Liver (tissue), 9 donors: Measurements from ENCODE around the gene CSDE1. TPM values are rescaled to one million over a fixed set of nuclear protein-coding genes. Genes with fewer than 3 reads are reported as not detected.

Experiments
- DNase-seq: peaks from one replicate; pipeline ENCODE4 v3.0.0-alpha.2; 2017; ENCODE audit warnings: low spot score
- H3K27ac ChIP-seq, 2 donors: one replicate each; pipeline ENCODE4 v1.7.0; 2013; ENCODE audit warnings: inconsistent platforms in 2 of 2, low read length in 2 of 2, control low read depth in 1 of 2, low read depth in 1 of 2, mild to moderate bottlenecking in 1 of 2
- H3K27me3 ChIP-seq, 4 donors: one replicate each; pipeline versions ENCODE4 v1.6.1 to v1.7.0; 2013; ENCODE audit warnings: low read length in 3 of 4, inconsistent platforms in 1 of 4, mild to moderate bottlenecking in 1 of 4, moderate library complexity in 1 of 4; ENCODE audit not compliant: control insufficient read depth in 4 of 4, insufficient read depth in 4 of 4
- H3K36me3 ChIP-seq, 4 donors: one replicate each; pipeline versions ENCODE4 v1.6.1 to v1.7.0; 2013; ENCODE audit warnings: low read length in 3 of 4, mild to moderate bottlenecking in 3 of 4, low read depth in 1 of 4, moderate library complexity in 1 of 4; ENCODE audit not compliant: control insufficient read depth in 4 of 4, insufficient read depth in 3 of 4
- H3K4me1 ChIP-seq, 4 donors: one replicate each; pipeline versions ENCODE4 v1.6.1 to v1.7.0; 2013; ENCODE audit warnings: low read length in 3 of 4, mild to moderate bottlenecking in 3 of 4, moderate library complexity in 1 of 4; ENCODE audit not compliant: control insufficient read depth in 4 of 4, insufficient read depth in 4 of 4
- H3K4me3 ChIP-seq, 3 donors: one replicate each; pipeline versions ENCODE4 v1.6.1 to v1.7.0; 2013; ENCODE audit warnings: low read length in 3 of 3, control low read depth in 1 of 3, low read depth in 1 of 3, mild to moderate bottlenecking in 1 of 3
- H3K9ac ChIP-seq, 2 donors: one replicate each; pipeline ENCODE4 v1.7.0; 2013; ENCODE audit warnings: low read length in 2 of 2, mild to moderate bottlenecking in 2 of 2, moderate library complexity in 2 of 2, control low read depth in 1 of 2, low read depth in 1 of 2
- H3K9me3 ChIP-seq, 4 donors: one replicate each; pipeline versions ENCODE4 v1.6.1 to v1.7.0; 2013; ENCODE audit warnings: low read length in 3 of 4; ENCODE audit not compliant: control insufficient read depth in 4 of 4
- EGR1 ChIP-seq, 2 donors: IDR thresholded peaks; 2 replicates each; pipeline ENCODE4 v1.6.1; 2016 to 2018; ENCODE audit warnings: antibody characterized with exemption in 2 of 2, low read depth in 2 of 2
- FOXA1 ChIP-seq: IDR thresholded peaks from 2 replicates; pipeline ENCODE4 v1.6.1; 2016; ENCODE audit warnings: antibody characterized with exemption
- FOXA2 ChIP-seq: IDR thresholded peaks from 2 replicates; pipeline ENCODE4 v1.6.1; 2016; ENCODE audit warnings: antibody characterized with exemption
- GABPA ChIP-seq, 2 donors: IDR thresholded peaks in 1 of 2; conservative IDR thresholded peaks in 1 of 2; 2 replicates each; pipeline ENCODE4 v1.6.1; 2016; ENCODE audit warnings: antibody characterized with exemption in 2 of 2, mild to moderate bottlenecking in 1 of 2, moderate library complexity in 1 of 2
- HNF4A ChIP-seq, 2 donors: conservative IDR thresholded peaks; 2 replicates each; pipeline ENCODE4 v1.6.1; 2016; ENCODE audit warnings: antibody characterized with exemption in 2 of 2, mild to moderate bottlenecking in 2 of 2
- HNF4G ChIP-seq: IDR thresholded peaks from 2 replicates; pipeline ENCODE4 v1.6.1; 2016; ENCODE audit warnings: antibody characterized with exemption
- JUND ChIP-seq, 2 donors: IDR thresholded peaks; 2 replicates each; pipeline ENCODE4 v1.6.1; 2016; ENCODE audit warnings: antibody characterized with exemption in 2 of 2
- NR2F2 ChIP-seq: IDR thresholded peaks from 2 replicates; pipeline ENCODE4 v1.6.1; 2016; ENCODE audit warnings: antibody characterized with exemption
- RAD21 ChIP-seq, 2 donors: IDR thresholded peaks; 2 replicates each; pipeline ENCODE4 v1.6.1; 2016; ENCODE audit warnings: antibody characterized with exemption in 2 of 2, mild to moderate bottlenecking in 2 of 2
- RXRA ChIP-seq, 2 donors: IDR thresholded peaks; 2 replicates each; pipeline ENCODE4 v1.6.1; 2017 to 2018; ENCODE audit warnings: antibody characterized with exemption in 2 of 2, mild to moderate bottlenecking in 1 of 2
- SP1 ChIP-seq: IDR thresholded peaks from 2 replicates; pipeline ENCODE4 v1.6.1; 2018; ENCODE audit warnings: antibody characterized with exemption, mild to moderate bottlenecking
- TAF1 ChIP-seq: conservative IDR thresholded peaks from 2 replicates; pipeline ENCODE4 v1.6.1; 2016; ENCODE audit warnings: antibody characterized with exemption, mild to moderate bottlenecking
- YY1 ChIP-seq: IDR thresholded peaks from 2 replicates; pipeline ENCODE4 v1.6.1; 2016; ENCODE audit warnings: antibody characterized with exemption, mild to moderate bottlenecking
- WGBS: extraction: QIAGEN DNeasy Blood & Tissue Kit; methylation state at CpG from one replicate; pipeline ENCODE4 v1.1.7; 2013; 5-methylcytosine and 5-hydroxymethylcytosine counted together
- polyA plus RNA-seq, 2 donors: library from polyadenylated mRNA; stranded (reverse) in 1 of 2; unstranded in 1 of 2; fragments of 200-250 nt in 1 of 2; fragments of >200 nt in 1 of 2; fragmentation: Nextera tagmentation in 1 of 2; extraction: Ambion mirVana in 1 of 2; gene quantifications; one replicate each; pipeline versions ENCODE4 v1.2.1 to v1.2.3, GENCODE V29; 2013 to 2015
- total RNA-seq, 2 donors: library from RNA; depleted of rRNA; stranded (reverse); fragments of >200 nt; gene quantifications; one replicate each; pipeline ENCODE4 v1.2.3, GENCODE V29; 2014
- TF ChIP-seq, protein P1 (sequence below): IDR thresholded peaks from 2 replicates; pipeline ENCODE4 v1.6.1; 2016; ENCODE audit warnings: antibody characterized with exemption
- TF ChIP-seq, protein P2 (sequence below): fragments of 150-350 bp; IDR thresholded peaks from 2 replicates; pipeline ENCODE4 v1.5.1; 2017; ENCODE audit warnings: improper control_type of control experiment, low read depth, low read length; ENCODE audit not compliant: missing input control
- TF ChIP-seq, protein P3 (sequence below): IDR thresholded peaks from 2 replicates; pipeline ENCODE4 v1.6.1; 2016; ENCODE audit warnings: antibody characterized with exemption
- TF ChIP-seq, protein P4 (sequence below): IDR thresholded peaks from 2 replicates; pipeline ENCODE4 v1.6.1; 2016; ENCODE audit warnings: antibody characterized with exemption, mild to moderate bottlenecking
- TF ChIP-seq, protein P5 (sequence below): IDR thresholded peaks from 2 replicates; pipeline ENCODE4 v1.6.1; 2016; ENCODE audit warnings: antibody characterized with exemption
- donor health status: healthy.
- donor health status: healthy.
- donor health status: healthy.
- donor health status: healthy.
- donor health status: healthy.

The CSDE1 gene
- total and polyA plus RNA-seq, 4 donors: 63.7 to 376 (median 132) TPM

DNA sequence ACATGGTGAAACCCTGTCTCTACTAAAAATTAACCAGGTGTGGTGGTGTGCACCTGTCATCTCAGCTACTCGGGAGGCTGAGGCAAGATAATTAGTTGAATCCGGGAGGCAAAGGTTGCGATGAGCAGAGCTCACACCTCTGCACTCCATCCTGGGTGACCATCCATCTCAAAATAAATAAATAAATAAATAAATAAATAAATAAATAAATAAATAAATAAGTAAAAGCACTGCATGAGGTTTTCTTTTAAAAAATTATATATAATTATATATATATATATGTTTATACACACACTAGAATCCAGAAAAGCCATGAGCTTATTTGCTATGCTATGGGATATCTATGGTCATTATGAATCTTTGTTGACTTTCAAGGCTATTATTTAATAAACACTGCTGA is 64.8 kb downstream of the CSDE1 start (continued):
- TF ChIP-seq, protein P1, sequence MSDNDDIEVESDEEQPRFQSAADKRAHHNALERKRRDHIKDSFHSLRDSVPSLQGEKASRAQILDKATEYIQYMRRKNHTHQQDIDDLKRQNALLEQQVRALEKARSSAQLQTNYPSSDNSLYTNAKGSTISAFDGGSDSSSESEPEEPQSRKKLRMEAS: no peak
- TF ChIP-seq JUND (IDR thresholded peaks at IDR 0.05): no peak
- TF ChIP-seq GABPA (IDR thresholded peaks at IDR 0.05 in 1 of 2, conservative IDR thresholded peaks at IDR 0.05 in 1 of 2): no peak
- TF ChIP-seq SP1: no peak

DNA sequence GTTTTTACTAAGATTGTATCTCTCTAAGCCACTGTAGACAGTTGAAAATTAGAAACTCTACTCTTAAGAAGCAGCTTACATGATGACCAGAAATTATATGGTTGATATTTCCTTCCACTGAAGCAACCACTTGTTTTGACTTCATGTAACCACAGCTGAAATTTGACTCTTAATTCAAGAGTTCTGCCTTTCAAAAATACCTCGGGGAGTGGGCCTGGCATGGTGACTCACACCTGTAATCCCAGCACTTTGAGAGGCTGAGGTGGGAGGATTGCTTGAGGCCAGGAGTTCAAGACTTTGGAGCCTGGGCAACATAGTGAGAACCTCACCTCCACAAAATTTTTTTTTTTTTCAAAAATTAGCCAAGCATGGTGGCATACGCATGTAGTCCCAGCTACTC is 66.7 kb downstream of the CSDE1 start:
- Histone ChIP-seq H3K27me3 (no peaks in the 10 kb centered on the region), H3K36me3 (no peaks in the 10 kb centered on the region), H3K9me3 (no peaks in the 10 kb centered on the region), H3K9ac (no peak overlapping the region), H3K4me1 (no peaks in the 10 kb centered on the region), H3K27ac (no peak overlapping the region), H3K4me3 (no peak overlapping the region)
- WGBS: 86% methylated on average over 2 of the region's 2 CpGs
- DNase-seq: no peak
- TF ChIP-seq FOXA1 (no peak), TAF1 (no peak), RAD21 (IDR thresholded peaks at IDR 0.05) (no peak), SP1 (no peak), YY1 (no peak), JUND (IDR thresholded peaks at IDR 0.05) (no peak), NR2F2 (no peak), FOXA2 (no peak), RXRA (IDR thresholded peaks at IDR 0.05) (no peak), HNF4G (no peak), GABPA (IDR thresholded peaks at IDR 0.05 in 1 of 2, conservative IDR thresholded peaks at IDR 0.05 in 1 of 2) (no peak), HNF4A (conservative IDR thresholded peaks at IDR 0.05) (no peak), EGR1 (IDR thresholded peaks at IDR 0.05; ENCODE audit: low read depth in 2 of 2) (no peak)
- TF ChIP-seq, protein P2, sequence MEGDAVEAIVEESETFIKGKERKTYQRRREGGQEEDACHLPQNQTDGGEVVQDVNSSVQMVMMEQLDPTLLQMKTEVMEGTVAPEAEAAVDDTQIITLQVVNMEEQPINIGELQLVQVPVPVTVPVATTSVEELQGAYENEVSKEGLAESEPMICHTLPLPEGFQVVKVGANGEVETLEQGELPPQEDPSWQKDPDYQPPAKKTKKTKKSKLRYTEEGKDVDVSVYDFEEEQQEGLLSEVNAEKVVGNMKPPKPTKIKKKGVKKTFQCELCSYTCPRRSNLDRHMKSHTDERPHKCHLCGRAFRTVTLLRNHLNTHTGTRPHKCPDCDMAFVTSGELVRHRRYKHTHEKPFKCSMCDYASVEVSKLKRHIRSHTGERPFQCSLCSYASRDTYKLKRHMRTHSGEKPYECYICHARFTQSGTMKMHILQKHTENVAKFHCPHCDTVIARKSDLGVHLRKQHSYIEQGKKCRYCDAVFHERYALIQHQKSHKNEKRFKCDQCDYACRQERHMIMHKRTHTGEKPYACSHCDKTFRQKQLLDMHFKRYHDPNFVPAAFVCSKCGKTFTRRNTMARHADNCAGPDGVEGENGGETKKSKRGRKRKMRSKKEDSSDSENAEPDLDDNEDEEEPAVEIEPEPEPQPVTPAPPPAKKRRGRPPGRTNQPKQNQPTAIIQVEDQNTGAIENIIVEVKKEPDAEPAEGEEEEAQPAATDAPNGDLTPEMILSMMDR: no peak
- TF ChIP-seq, protein P1: no peak
- TF ChIP-seq, protein P3, sequence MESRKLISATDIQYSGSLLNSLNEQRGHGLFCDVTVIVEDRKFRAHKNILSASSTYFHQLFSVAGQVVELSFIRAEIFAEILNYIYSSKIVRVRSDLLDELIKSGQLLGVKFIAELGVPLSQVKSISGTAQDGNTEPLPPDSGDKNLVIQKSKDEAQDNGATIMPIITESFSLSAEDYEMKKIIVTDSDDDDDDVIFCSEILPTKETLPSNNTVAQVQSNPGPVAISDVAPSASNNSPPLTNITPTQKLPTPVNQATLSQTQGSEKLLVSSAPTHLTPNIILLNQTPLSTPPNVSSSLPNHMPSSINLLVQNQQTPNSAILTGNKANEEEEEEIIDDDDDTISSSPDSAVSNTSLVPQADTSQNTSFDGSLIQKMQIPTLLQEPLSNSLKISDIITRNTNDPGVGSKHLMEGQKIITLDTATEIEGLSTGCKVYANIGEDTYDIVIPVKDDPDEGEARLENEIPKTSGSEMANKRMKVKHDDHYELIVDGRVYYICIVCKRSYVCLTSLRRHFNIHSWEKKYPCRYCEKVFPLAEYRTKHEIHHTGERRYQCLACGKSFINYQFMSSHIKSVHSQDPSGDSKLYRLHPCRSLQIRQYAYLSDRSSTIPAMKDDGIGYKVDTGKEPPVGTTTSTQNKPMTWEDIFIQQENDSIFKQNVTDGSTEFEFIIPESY: no peak
- TF ChIP-seq, protein P4, sequence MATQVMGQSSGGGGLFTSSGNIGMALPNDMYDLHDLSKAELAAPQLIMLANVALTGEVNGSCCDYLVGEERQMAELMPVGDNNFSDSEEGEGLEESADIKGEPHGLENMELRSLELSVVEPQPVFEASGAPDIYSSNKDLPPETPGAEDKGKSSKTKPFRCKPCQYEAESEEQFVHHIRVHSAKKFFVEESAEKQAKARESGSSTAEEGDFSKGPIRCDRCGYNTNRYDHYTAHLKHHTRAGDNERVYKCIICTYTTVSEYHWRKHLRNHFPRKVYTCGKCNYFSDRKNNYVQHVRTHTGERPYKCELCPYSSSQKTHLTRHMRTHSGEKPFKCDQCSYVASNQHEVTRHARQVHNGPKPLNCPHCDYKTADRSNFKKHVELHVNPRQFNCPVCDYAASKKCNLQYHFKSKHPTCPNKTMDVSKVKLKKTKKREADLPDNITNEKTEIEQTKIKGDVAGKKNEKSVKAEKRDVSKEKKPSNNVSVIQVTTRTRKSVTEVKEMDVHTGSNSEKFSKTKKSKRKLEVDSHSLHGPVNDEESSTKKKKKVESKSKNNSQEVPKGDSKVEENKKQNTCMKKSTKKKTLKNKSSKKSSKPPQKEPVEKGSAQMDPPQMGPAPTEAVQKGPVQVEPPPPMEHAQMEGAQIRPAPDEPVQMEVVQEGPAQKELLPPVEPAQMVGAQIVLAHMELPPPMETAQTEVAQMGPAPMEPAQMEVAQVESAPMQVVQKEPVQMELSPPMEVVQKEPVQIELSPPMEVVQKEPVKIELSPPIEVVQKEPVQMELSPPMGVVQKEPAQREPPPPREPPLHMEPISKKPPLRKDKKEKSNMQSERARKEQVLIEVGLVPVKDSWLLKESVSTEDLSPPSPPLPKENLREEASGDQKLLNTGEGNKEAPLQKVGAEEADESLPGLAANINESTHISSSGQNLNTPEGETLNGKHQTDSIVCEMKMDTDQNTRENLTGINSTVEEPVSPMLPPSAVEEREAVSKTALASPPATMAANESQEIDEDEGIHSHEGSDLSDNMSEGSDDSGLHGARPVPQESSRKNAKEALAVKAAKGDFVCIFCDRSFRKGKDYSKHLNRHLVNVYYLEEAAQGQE: no peak
- TF ChIP-seq, protein P5, sequence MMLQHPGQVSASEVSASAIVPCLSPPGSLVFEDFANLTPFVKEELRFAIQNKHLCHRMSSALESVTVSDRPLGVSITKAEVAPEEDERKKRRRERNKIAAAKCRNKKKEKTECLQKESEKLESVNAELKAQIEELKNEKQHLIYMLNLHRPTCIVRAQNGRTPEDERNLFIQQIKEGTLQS: no peak
